ENCODE results near the gene ANKS1A.

Gene ANKS1A

GRCh38 chr6:35007016-35007415 is 118.0 kb downstream of the ANKS1A start:
- TF ChIP-seq CTCF (IDR thresholded peaks at IDR 0.05; ENCODE audit: low read length, missing control alignments) = no peak
- DNase-seq (ENCODE audit: low read depth) = no peak
- H3K4me3 ChIP-seq (replicated peaks; ENCODE audit: low read depth, low read length) = no peak overlapping the region

- no peak overlapping the region for H3K4me3 ChIP-seq (replicated peaks; ENCODE audit: low read depth, low read length)
- TF ChIP-seq CTCF (IDR thresholded peaks at IDR 0.05; ENCODE audit: low read length, missing control alignments) = no peak
- DNase-seq (ENCODE audit: low read depth) = no peak
Measured at GRCh38 chr6:35008858-35009257, 119.8 kb downstream of the ANKS1A start.

GRCh38 chr6:35011096-35012041 is 122.3 kb downstream of the ANKS1A start:
- no peak overlapping the region for H3K4me3 ChIP-seq (replicated peaks; ENCODE audit: low read depth, low read length)
- TF ChIP-seq CTCF (IDR thresholded peaks at IDR 0.05; ENCODE audit: low read length, missing control alignments) = no peak
- DNase-seq (ENCODE audit: low read depth) = no peak

GRCh38 chr6:35013701-35014100 is 124.6 kb downstream of the ANKS1A start:
- no peak overlapping the region for H3K4me3 ChIP-seq (replicated peaks; ENCODE audit: low read depth, low read length)
- no peak for TF ChIP-seq CTCF (IDR thresholded peaks at IDR 0.05; ENCODE audit: low read length, missing control alignments)
- DNase-seq (ENCODE audit: low read depth) = no peak

- DNase-seq (ENCODE audit: low read depth) = no peak
- no peak for TF ChIP-seq CTCF (IDR thresholded peaks at IDR 0.05; ENCODE audit: low read length, missing control alignments)
- H3K4me3 ChIP-seq (replicated peaks; ENCODE audit: low read depth, low read length) = no peak overlapping the region
Measured at GRCh38 chr6:35014341-35014740, 125.3 kb downstream of the ANKS1A start.

GRCh38 chr6:35014786-35015185 is 125.7 kb downstream of the ANKS1A start:
- DNase-seq (ENCODE audit: low read depth) = peak; percentile 51
- H3K4me3 ChIP-seq (replicated peaks; ENCODE audit: low read depth, low read length) = no peak overlapping the region
- no peak for TF ChIP-seq CTCF (IDR thresholded peaks at IDR 0.05; ENCODE audit: low read length, missing control alignments)

- no peak overlapping the region for H3K4me3 ChIP-seq (replicated peaks; ENCODE audit: low read depth, low read length)
- DNase-seq (ENCODE audit: low read depth) = no peak
- no peak for TF ChIP-seq CTCF (IDR thresholded peaks at IDR 0.05; ENCODE audit: low read length, missing control alignments)
Measured at GRCh38 chr6:35015476-35015875, 126.4 kb downstream of the ANKS1A start.

All from fibroblast of pulmonary artery (primary cell).